Calu3 (cell line): Measurements from ENCODE around the gene STAG2. TPM values are rescaled to one million over a fixed set of nuclear protein-coding genes. Genes with fewer than 3 reads are reported as not detected.
"Not testable (repeated sequence)": the region's sequence is repeated elsewhere in the genome, so short reads cannot be mapped to it uniquely, and the experiment has no call there.

Experiments used
- BruUV-seq: library from RNA; stranded (reverse); fragments of 400-500 nt; replicated peaks from 2 replicates; lab custom pipeline; 2021; lab: Mats Ljungman, UMichigan
- CTCF ChIA-PET: fragments of 300-600 bp; sonication (Branson Sonifier 250); formaldehyde crosslinking; loops from one replicate; lab custom pipeline; 2022; ENCODE audit warnings: antibody characterized with exemption; lab: Charles Lee
- DNase-seq: peaks from one replicate; pipeline ENCODE4 v3.0.0; 2022
- H3K27ac Mint-ChIP-seq: one replicate; pipeline ENCODE4 v1.8.0; 2022; ENCODE audit warnings: mixed read lengths; ENCODE audit not compliant: unreplicated experiment
- H3K27me3 Mint-ChIP-seq: one replicate; pipeline ENCODE4 v1.8.0; 2022; ENCODE audit warnings: mixed read lengths; ENCODE audit not compliant: unreplicated experiment
- H3K36me3 Mint-ChIP-seq: one replicate; pipeline ENCODE4 v1.8.0; 2022; ENCODE audit warnings: mild to moderate bottlenecking, moderate library complexity, mixed read lengths; ENCODE audit not compliant: insufficient read depth, unreplicated experiment
- H3K4me1 Mint-ChIP-seq: one replicate; pipeline ENCODE4 v1.8.0; 2022; ENCODE audit warnings: mild to moderate bottlenecking, low read depth, mixed read lengths; ENCODE audit not compliant: unreplicated experiment
- H3K4me3 Mint-ChIP-seq: one replicate; pipeline ENCODE4 v1.8.0; 2022; ENCODE audit warnings: mild to moderate bottlenecking, low read depth, moderate library complexity, mixed read lengths; ENCODE audit not compliant: unreplicated experiment
- H3K9me3 Mint-ChIP-seq: one replicate; pipeline ENCODE4 v1.8.0; 2022; ENCODE audit warnings: low read depth, mixed read lengths; ENCODE audit not compliant: unreplicated experiment
- intact Hi-C: fragments of 100-400 bp; cut with micrococcal nuclease; formaldehyde crosslinking; loops from one replicate; pipeline ENCODE4 v1.10.0; 2022; ENCODE audit not compliant: unreplicated experiment
- total RNA-seq: library from RNA; stranded (reverse); gene quantifications from 2 replicates; pipeline ENCODE4 v1.2.3, GENCODE V29; 2022
- TF ChIP-seq, protein P1 (sequence below): fragments of 200-600 bp; IDR thresholded peaks from one replicate; pipeline ENCODE4 v1.8.0; 2022; ENCODE audit warnings: antibody characterized with exemption; ENCODE audit not compliant: unreplicated experiment

Gene STAG2
- total RNA-seq, 1 experiment from 2014 or later: 79.6 TPM

DNA sequence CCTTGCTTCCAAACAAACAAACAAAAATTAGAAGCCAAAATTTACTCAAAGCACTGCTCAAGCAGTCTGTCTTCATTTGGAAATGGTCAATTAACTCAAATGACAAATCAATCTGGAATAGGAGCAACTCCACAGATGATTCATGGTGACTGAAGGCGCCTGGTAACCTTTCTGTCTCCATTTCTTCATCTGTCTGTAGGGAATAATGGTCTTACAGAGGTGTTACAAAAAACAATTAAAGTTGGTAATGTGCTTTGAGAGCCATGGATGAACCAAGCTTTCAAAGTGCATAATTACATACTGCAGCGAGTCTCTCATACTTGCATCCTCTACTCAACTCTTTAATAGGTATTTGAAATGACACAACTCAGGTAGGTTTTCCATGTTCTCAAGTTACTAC, 38.3 kb upstream of the STAG2 start:
- intact Hi-C loops: no loop called here
- CTCF ChIA-PET: no interaction called here

DNA sequence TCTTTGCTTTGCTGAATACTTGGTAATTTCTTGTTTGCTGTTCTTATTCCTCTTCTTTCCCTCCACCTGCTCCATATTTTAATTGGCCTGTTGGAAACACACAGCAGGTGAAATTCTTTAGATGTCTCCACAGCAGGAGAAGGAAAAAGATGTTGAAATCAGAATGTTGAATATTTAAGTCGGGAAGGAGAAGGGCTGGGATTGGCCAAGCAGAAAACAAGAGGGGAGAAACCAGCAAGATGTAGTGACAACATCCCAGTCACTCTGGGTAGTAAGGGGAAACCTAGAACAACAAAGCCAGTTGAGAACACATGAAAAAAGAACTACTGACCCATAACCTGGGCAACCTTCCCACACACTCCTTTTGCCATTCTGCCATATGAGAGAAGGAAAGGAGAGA, 37.3 kb upstream of the STAG2 start:
- no TSS peak for BruUV-seq
- H3K4me3 Mint-ChIP-seq: no peak overlapping the region
- H3K4me1 Mint-ChIP-seq: peaks cover 10% of the 10 kb centered on the region
- CTCF ChIA-PET: no interaction called here
- H3K27ac Mint-ChIP-seq: no peak overlapping the region
- intact Hi-C loops: no loop called here
- TF ChIP-seq, protein P1, sequence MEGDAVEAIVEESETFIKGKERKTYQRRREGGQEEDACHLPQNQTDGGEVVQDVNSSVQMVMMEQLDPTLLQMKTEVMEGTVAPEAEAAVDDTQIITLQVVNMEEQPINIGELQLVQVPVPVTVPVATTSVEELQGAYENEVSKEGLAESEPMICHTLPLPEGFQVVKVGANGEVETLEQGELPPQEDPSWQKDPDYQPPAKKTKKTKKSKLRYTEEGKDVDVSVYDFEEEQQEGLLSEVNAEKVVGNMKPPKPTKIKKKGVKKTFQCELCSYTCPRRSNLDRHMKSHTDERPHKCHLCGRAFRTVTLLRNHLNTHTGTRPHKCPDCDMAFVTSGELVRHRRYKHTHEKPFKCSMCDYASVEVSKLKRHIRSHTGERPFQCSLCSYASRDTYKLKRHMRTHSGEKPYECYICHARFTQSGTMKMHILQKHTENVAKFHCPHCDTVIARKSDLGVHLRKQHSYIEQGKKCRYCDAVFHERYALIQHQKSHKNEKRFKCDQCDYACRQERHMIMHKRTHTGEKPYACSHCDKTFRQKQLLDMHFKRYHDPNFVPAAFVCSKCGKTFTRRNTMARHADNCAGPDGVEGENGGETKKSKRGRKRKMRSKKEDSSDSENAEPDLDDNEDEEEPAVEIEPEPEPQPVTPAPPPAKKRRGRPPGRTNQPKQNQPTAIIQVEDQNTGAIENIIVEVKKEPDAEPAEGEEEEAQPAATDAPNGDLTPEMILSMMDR: no peak
- no peaks in the 10 kb centered on the region for H3K36me3 Mint-ChIP-seq
- H3K27me3 Mint-ChIP-seq: no peaks in the 10 kb centered on the region
- no peaks in the 10 kb centered on the region for H3K9me3 Mint-ChIP-seq
- DNase-seq: no peak

More for the DNA sequence above, 38.3 kb upstream of the STAG2 start:
- Mint-ChIP-seq H3K36me3 (no peaks in the 10 kb centered on the region), H3K4me3 (no peak overlapping the region), H3K9me3 (no peaks in the 10 kb centered on the region), H3K27me3 (no peaks in the 10 kb centered on the region), H3K4me1 (peaks cover 10% of the 10 kb centered on the region), H3K27ac (no peak overlapping the region)
- DNase-seq: no peak
- BruUV-seq: no TSS peak
- TF ChIP-seq, protein P1: no peak

DNA sequence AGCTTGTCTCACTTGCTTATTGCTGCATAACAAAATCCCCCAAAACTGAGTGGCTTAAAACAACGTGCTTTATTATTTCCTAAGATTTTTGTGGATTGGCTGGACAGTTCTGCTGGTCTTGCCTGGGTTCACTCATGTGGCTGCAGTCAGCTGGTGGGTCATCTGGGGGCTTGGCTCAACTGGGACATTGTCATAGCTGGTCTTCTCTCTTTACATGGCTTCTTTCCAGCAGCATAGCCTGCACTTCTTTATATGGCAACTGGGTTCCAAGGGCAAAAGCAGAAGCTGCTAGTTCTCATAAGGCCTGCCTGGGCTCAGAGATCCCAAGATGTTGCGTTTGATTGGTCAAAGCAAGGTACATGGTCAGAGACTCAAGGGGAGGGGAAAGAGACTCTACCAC, 33.7 kb upstream of the STAG2 start:
- H3K4me1 Mint-ChIP-seq: no peaks in the 10 kb centered on the region
- H3K9me3 Mint-ChIP-seq: peaks cover 3% of the 10 kb centered on the region
- H3K27ac Mint-ChIP-seq: no peak overlapping the region
- intact Hi-C loops: no loop called here
- H3K36me3 Mint-ChIP-seq: no peaks in the 10 kb centered on the region
- BruUV-seq: no TSS peak
- CTCF ChIA-PET: no interaction called here
- TF ChIP-seq, protein P1: no peak
- no peaks in the 10 kb centered on the region for H3K27me3 Mint-ChIP-seq
- H3K4me3 Mint-ChIP-seq: no peak overlapping the region
- no peak for DNase-seq

DNA sequence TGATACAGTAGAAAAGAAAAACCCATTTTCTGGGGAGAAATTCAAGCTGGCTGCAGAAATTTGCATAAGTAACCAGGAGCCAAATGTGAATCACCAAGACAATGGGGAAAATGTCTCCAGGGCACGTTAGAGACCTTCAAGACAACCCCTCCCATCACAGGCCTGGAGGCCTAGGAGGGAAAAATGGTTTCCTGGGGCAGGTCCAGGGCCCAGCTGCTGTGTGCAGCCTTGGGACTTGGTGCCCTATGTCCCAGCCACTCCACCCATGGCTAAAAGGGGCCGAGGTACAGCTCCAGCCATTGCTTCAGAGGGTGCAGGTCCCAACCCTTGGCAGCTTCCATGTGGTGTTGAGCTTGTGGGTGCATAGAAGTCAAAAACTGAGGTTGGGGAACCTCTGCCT, 29.5 kb upstream of the STAG2 start:
- H3K27me3 Mint-ChIP-seq, H3K36me3 Mint-ChIP-seq, intact Hi-C loops, H3K9me3 Mint-ChIP-seq, H3K27ac Mint-ChIP-seq, H3K4me3 Mint-ChIP-seq, BruUV-seq, H3K4me1 Mint-ChIP-seq, CTCF ChIA-PET, DNase-seq: not testable (repeated sequence)

DNA sequence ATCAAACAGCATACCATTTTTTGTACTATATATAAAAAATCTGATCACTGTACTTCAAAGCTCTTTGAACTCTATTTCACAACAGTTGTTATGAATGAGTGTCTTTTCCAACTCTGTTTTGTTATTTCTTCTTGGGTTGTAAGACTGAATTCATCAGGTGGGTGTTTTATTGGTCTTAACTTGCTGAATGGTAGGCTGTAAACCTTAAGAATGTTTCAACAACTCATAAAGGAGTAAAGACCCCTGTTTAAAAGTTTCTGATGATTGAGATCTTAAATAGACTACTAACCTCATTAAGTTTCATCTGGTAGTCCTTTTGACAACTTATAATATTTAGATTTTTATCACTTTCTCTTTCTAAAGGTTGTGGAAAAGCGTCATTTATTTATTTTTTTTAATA, 18.4 kb upstream of the STAG2 start:
- Mint-ChIP-seq H3K4me1 (no peaks in the 10 kb centered on the region), H3K27ac (no peak overlapping the region), H3K9me3 (no peaks in the 10 kb centered on the region), H3K4me3 (no peak overlapping the region), H3K36me3 (no peaks in the 10 kb centered on the region), H3K27me3 (no peaks in the 10 kb centered on the region)
- intact Hi-C loops: no loop called here
- BruUV-seq: no TSS peak
- CTCF ChIA-PET: no interaction called here
- TF ChIP-seq, protein P1: no peak
- no peak for DNase-seq
